ENCODE measurements around the gene C1orf159.

C1orf159 gene

GRCh38 chr1:1072299-1072848, 43.5 kb downstream of the C1orf159 start:
- ChIA-PET POLR2A (no interaction called here), CTCF (interaction anchor here (1.2 to 1.5 kb wide), 3 partner anchors 8 to 280 kb away, joined by 3 to 5 read pairs (median 4); no protein-coding TSS in a partner anchor)
- DNase-seq (ENCODE audit: extremely low spot score) = no peak
- TF ChIP-seq, protein P1, sequence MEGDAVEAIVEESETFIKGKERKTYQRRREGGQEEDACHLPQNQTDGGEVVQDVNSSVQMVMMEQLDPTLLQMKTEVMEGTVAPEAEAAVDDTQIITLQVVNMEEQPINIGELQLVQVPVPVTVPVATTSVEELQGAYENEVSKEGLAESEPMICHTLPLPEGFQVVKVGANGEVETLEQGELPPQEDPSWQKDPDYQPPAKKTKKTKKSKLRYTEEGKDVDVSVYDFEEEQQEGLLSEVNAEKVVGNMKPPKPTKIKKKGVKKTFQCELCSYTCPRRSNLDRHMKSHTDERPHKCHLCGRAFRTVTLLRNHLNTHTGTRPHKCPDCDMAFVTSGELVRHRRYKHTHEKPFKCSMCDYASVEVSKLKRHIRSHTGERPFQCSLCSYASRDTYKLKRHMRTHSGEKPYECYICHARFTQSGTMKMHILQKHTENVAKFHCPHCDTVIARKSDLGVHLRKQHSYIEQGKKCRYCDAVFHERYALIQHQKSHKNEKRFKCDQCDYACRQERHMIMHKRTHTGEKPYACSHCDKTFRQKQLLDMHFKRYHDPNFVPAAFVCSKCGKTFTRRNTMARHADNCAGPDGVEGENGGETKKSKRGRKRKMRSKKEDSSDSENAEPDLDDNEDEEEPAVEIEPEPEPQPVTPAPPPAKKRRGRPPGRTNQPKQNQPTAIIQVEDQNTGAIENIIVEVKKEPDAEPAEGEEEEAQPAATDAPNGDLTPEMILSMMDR (IDR thresholded peaks at IDR 0.05; ENCODE audit: control extremely low read depth, extremely low read depth, low read depth, missing control alignments) = no peak

DNA sequence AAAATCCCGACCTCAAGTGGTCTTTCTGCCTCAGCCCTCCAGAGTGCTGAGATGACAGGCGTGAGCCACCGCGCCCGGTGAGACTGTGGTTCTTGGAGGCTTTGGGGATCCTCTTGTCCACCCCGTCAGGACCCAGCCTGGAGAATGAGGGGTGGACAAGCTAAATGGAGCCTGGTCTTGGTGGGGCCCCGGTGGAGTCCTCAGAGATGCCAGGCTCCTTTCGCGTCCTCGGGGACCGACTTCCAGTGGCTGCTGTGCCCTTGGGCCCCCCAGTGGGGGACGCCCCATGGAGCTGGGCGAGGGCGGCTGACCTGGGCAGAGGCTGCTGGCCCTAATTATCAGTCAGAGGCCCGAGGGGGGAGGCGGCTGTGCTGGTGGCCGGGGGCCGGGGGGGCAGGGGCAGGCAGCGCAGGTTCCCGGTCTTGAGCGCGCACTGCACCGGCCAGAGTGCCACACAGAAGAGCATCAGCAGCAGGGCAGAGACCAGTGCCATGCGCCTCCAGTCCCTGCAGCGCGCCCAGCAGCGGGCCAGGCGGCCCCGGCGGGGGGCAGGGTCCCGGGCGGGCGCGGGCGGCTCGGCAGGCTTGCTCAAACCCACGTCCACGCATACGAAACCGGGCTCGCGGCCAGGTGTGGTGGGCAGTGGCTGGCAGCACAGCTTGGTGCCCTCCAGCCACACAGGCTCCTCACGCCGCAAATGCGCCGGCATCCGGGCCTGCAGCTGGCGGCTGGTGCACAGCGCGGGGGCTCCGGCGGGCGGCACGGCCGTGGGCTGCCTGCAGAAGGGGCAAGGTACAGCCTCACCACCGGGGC, 44.2 kb downstream of the C1orf159 start:
- POLR2A ChIA-PET = no interaction called here
- CTCF ChIA-PET = interaction anchor here (1.2 to 1.5 kb wide), 3 partner anchors 8 to 280 kb away, joined by 3 to 5 read pairs (median 4); no protein-coding TSS in a partner anchor
- TF ChIP-seq, protein P1 (IDR thresholded peaks at IDR 0.05; ENCODE audit: control extremely low read depth, extremely low read depth, low read depth, missing control alignments) = no peak
- no peak for DNase-seq (ENCODE audit: extremely low spot score)

DNA sequence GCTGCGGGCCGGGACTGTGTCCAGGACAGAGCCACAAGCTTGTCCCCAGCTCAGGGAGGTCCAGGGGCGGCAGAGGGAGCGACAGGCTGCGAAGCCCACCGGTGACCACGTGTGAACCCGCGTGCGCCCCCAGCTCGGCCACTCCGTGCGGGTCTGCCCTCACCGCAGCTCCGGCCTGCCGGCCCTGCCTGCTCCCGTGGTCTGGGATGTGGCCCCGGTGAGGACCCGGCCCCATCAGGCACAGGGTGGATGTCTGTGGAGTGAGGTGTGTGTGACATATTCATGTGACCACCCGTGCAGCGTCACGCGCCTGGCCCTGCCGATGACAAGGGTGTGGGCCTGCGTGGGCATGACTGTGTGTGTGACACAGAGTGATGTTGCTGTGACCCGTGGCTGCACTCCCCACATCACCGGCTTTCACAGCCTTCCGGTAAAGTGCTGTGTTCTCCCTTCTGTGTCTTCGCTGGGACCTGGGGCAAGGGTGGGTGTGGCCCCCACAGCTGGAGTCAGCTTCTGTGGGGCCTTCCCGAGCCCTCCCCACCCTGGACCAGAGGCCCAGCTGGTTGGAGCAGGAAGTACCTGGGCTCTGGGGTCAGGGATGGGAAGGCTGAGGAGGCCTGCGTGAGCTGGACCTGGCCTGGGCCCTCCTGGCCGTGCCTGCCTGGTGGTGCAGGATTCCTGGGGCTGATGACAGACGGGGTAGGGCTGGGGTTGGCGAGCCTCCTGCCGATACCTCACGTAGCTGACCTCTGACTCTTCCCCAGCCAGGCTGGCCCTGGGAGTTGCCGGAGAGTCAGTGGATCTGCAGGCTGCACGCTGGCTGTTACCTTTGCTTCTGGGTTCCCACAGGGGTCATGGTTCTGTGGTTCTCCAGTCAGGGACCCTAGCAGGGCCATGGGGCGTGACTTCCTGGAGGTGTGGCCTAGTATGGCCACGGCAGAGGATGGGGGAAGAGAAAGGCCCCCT, 45.9 kb downstream of the C1orf159 start:
- DNase-seq (ENCODE audit: extremely low spot score) = no peak
- ChIA-PET POLR2A (no interaction called here), CTCF (interaction anchor here (1.0 kb wide), 1 partner anchor 68 kb away, joined by 4 read pairs; no protein-coding TSS in a partner anchor)
- TF ChIP-seq, protein P1 (IDR thresholded peaks at IDR 0.05; ENCODE audit: control extremely low read depth, extremely low read depth, low read depth, missing control alignments) = no peak

DNA sequence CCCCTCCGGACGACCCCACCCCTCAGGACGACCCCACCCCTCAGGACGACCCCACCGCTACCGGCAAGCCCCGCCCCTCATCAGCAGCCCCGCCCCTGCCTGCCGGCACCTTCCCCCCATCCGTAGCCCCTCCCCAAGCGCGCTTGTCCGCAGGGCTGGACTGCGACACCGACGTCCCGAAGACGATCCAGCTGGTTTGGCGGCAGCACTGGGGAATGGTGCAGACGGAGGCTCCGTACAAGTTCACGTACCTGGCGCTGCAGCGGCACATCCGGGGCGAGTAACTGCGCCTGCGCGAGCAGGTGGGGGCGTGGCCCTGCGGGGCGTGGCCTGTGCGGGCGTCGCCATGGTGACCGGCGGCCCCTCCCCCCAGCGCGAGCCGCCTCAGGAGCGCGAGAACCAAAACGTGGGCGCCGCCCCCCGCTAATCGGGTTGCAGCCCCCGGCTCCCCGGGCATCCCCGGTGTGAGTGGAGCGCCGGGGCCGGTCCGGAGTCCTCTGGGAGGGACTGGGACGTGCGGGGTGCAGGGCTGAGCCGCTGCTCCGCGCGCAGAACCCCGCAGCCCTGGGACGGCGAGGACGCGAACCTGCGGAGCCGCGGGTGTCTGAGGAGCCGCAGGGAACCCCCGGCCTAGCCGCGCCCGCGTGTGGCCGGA, 46.7 kb downstream of the C1orf159 start:
- ChIA-PET CTCF (no interaction called here), POLR2A (no interaction called here)
- DNase-seq (ENCODE audit: extremely low spot score) = peak; percentile 94
- TF ChIP-seq, protein P1 (IDR thresholded peaks at IDR 0.05; ENCODE audit: control extremely low read depth, extremely low read depth, low read depth, missing control alignments) = no peak

- CTCF ChIA-PET = interaction anchor here (0.8 kb wide), 1 partner anchor 35 kb away, joined by 3 read pairs; no protein-coding TSS in a partner anchor
- TF ChIP-seq, protein P1 (IDR thresholded peaks at IDR 0.05; ENCODE audit: control extremely low read depth, extremely low read depth, low read depth, missing control alignments) = no peak
- no peak for DNase-seq (ENCODE audit: extremely low spot score)
- POLR2A ChIA-PET = no interaction called here
These were observed 47.3 kb downstream of the C1orf159 start for GRCh38 chr1:1068517-1069055.
